ENCODE measurements around the gene ZDHHC18.

DNA sequence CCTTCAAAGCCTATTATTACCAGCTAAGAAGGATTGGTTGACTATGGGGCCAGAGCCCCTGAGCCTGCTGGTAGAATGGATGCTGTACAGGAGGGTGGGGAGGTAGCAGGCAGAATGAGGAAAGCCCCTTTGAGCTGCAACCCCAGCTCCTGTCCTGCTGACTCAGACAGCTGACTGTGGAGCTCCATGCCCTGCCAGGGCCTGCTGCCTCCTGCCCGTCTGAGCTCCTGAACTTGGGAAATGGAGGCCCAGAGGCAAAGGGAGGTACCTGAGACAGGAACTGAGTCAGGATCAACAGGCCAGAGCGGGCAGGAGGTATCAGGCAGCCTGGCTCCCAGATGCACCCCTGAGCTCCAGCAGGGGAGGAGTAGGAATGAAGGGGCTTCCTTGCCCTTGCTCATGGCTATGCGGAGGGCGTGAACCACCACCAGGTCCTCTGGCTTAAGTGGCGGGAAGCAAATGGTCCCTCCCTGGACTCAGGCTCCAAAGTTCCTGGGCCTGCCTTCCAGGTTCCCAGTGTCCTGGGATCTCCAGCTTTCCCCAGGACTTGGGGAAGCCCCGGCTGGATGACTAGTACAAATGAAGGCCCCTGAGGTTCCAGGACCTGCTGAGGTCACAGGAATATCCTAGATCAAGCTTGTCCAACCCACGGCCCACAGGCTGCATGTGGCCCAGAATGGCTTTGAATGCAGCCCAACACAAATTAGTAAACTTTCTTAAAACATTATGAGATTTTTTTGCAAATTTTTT lies 32.6 kb downstream of the ZDHHC18 start:
- TF ChIP-seq CTCF (conservative IDR thresholded peaks at IDR 0.05; ENCODE audit: low read length) = no peak
- no peak for TF ChIP-seq EZH2phosphoT487 (IDR thresholded peaks at IDR 0.05; ENCODE audit: borderline replicate concordance, low read depth, low read length)

All from OCI-LY7 (cell line).